HG02759 (cell line): ENCODE measurements around the gene RSPO1.
"Not testable (repeated sequence)": the region's sequence is repeated elsewhere in the genome, so short reads cannot be mapped to it uniquely, and the experiment has no call there.

Source experiments
- ATAC-seq: cut with Tn5 transposase; IDR thresholded peaks from one replicate; pipeline ENCODE4 v1.9.1; 2021; ENCODE audit warnings: mild to moderate bottlenecking, moderate library complexity; ENCODE audit not compliant: unreplicated experiment

The RSPO1 gene

GRCh38 chr1:37622131-37622530 lies 12.6 kb downstream of the RSPO1 start:
- no peak for ATAC-seq

GRCh38 chr1:37621326-37621870 lies 13.3 kb downstream of the RSPO1 start:
- no peak for ATAC-seq

GRCh38 chr1:37620707-37621106 lies 14.0 kb downstream of the RSPO1 start:
- no peak for ATAC-seq

GRCh38 chr1:37616330-37616729 lies 18.4 kb downstream of the RSPO1 start:
- ATAC-seq: no peak

GRCh38 chr1:37614105-37614504 lies 20.6 kb downstream of the RSPO1 start:
- ATAC-seq: no peak

GRCh38 chr1:37612186-37612585 lies 22.5 kb downstream of the RSPO1 start:
- no peak for ATAC-seq

- no peak for ATAC-seq
Measured at GRCh38 chr1:37609994-37610393, 24.7 kb downstream of the RSPO1 start.

- ATAC-seq: no peak
Measured at GRCh38 chr1:37609002-37609401, 25.7 kb downstream of the RSPO1 start.

GRCh38 chr1:37606481-37607263 lies 28.0 kb downstream of the RSPO1 start:
- no peak for ATAC-seq

- ATAC-seq: no peak
Measured at GRCh38 chr1:37605806-37606474, 28.8 kb downstream of the RSPO1 start.

- no peak for ATAC-seq
Measured at GRCh38 chr1:37605061-37605650, 29.5 kb downstream of the RSPO1 start.

GRCh38 chr1:37602750-37603694 lies 31.7 kb downstream of the RSPO1 start:
- no peak for ATAC-seq

GRCh38 chr1:37601441-37601840 lies 33.3 kb downstream of the RSPO1 start:
- no peak for ATAC-seq

GRCh38 chr1:37599940-37600339 lies 34.8 kb downstream of the RSPO1 start:
- no peak for ATAC-seq

- ATAC-seq: no peak
Measured at GRCh38 chr1:37596182-37596667, 38.5 kb downstream of the RSPO1 start.

- ATAC-seq: peak; percentile 98
Measured at GRCh38 chr1:37595440-37596181, 39.1 kb downstream of the RSPO1 start, which contains the start of gene GNL2. TSS of gene GNL2 (minus strand) at chr1:37595937. CDS start at chr1:37595822, 115 bp downstream.

GRCh38 chr1:37593726-37594125 lies 41.0 kb downstream of the RSPO1 start:
- ATAC-seq: no peak

GRCh38 chr1:37588939-37589338 lies 45.8 kb downstream of the RSPO1 start:
- no peak for ATAC-seq

GRCh38 chr1:37584544-37584943 lies 50.1 kb downstream of the RSPO1 start:
- not testable (repeated sequence) for ATAC-seq

- no peak for ATAC-seq
Measured at GRCh38 chr1:37575692-37576091, 59.0 kb downstream of the RSPO1 start.
